Activated gamma-delta T cell (primary cell): Measurements from ENCODE around the gene SLC6A1.

Source experiments
- DNase-seq: peaks from one replicate; lab custom pipeline; 2025; lab: John Stamatoyannopoulos, UW
- total RNA-seq, 2 donors: gene quantifications; one replicate each; lab custom pipeline; 2026; lab: John Stamatoyannopoulos, UW

SLC6A1 gene
- total RNA-seq = 0 to 0.04 reads per million in 2 donors

DNA sequence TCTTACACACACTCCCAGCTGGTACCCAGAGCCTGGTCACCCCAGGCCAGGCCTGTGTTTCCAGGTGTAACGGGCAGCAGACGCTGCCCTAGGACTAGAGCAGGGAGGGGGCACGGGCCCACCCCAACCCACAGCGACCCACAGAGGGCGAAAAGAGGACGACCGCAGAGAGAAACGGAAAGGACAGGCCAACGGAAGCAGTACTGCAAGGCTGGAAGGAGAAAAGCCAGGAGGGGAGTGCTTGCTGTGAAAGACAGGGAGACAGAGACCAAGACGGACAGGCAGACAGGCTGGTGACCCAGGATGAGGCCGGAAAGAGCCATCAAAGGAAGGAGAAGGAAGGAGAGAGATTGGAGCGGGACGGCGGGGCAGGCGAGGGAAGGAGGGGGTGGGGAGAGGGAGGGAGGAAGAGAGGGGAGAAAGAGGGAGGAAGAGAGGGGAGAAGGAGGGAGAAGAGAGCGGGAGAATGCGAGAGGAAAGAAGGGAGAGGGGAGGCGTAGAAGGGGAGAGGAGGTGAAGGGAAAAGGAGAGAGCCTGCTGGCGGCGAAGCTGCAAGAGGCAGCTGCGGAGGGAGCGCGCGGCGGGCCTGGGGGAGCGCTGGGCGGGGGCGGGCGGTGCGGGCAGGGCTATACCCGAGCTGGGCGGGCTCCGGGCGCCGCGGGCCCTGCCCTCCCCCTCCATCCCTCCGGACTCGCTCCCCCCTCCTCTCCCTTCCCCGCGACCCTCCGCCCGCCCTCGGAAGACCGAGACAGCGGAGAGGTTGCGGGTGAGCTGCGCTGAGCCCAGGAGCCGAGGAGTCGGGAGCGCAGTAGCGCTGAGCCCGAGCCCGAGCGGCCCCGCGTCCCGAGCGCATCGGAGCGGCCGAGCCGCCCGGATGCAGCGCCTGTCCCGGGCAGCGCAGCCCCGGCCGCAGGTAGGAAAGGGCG is at the start of gene SLC6A1:
TSS of gene SLC6A1 (plus strand) at position 732 of the 926 bp plus-strand sequence. CDS start 24,464 bp downstream, outside the sequence.
- DNase-seq = no peak

- DNase-seq = no peak
Measured at GRCh38 chr3:10944866-10945265, 47.7 kb upstream of the SLC6A1 start.

DNA sequence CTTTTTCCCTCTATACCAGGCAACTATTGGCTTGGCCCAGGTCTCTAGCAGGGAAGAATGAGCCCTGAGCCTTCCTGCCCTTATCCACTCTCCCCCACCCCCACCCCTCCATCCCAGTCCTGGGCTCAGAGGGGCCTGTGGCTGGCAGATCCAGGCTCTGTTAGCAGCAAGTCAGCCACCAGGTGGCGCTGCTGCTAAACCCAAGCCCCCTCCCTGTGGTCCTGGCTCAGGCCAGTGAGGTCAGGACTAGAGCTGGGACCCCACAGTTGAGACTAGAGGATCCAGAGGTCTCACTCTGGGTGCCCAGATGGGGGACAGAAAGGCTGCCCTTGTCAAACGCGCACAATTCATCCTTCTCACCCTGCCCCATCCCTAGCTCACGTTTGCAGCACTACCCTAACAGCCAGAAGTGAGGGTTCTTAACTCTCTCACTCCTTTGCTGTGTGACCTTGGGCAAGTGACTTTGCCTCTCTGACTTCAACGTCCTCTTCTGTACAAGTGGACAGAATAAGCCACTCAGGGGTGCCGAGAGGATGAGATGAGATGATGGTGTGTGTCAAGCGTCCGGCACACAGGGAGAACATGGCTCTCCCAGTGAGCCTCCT is 46.8 kb upstream of the SLC6A1 start:
- no peak for DNase-seq

DNA sequence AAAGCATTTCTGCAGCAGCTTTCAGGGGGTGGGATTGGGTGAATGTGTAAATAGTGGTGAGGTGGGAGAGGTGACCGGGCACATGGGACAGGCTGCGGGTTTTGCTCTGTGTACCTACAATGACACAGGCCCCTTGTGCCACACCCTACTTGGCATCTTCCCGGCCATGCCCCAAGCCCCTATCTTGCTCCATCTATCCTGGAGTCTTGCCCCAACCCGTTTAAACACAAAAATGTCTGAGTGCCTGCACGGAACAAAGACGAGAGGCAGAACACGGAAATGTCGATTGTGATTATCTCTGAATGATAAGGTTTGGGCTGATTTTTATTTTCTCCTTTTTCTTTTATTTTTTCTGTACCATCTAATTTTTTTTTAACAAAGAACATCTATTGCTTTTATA is 46.0 kb upstream of the SLC6A1 start:
- DNase-seq = no peak

- no peak for DNase-seq
Measured at GRCh38 chr3:10948326-10948725, 44.2 kb upstream of the SLC6A1 start.

- DNase-seq = no peak
Measured at GRCh38 chr3:10949197-10949596, 43.4 kb upstream of the SLC6A1 start.

- no peak for DNase-seq
Measured at GRCh38 chr3:10950476-10951294, 41.9 kb upstream of the SLC6A1 start.

DNA sequence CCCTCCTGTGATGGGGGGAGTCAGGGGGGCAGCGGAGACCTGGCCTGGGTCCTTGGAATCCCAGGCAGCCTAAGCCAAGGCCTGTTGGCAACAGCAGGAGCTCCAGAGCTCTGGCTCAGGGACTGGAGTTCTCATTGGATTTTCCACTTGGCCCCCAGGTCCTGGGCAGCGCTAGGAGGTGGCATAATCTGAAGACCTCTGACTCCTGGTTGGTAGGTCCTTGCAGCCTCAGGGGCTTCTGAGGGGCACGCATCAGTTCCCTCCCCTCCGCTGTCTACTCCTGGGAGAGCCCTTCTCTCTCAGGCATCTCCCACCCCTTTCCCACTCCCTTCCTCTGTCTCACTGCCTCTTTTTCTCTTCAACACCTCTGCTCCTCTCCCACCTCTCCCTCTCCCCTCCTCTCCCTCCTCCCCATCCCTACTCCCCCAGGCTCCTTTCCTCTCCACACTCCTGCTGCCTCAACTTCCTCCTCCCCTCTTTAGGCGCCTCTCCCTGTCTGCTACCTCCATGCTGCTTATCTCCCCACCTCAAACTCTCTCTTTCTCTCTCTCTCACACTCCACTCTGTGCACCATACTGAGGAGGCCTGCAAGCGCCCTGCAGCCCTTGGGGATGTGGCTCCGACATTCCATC is 41.1 kb upstream of the SLC6A1 start:
- no peak for DNase-seq

DNA sequence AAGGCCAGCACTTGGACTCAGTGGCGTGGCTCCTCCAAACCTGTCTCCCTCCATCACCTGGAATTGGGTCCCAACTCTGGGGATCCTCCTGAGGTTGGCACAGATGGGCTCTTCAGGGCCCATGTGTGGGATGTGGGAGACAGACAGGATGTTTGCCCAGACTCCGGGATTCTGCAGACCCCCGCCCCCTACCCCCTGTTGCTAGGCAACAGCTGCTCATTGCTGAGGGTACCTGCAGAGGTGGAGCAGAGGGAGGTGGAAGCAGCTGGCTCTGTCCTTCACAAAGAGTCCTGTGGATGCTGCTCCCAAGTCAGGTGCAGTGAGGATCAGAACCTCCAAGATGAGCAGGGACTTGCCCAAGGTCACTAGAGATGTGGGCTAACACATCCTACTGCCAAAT is 40.0 kb upstream of the SLC6A1 start:
- DNase-seq = no peak

GRCh38 chr3:10954740-10955139 is 37.8 kb upstream of the SLC6A1 start:
- DNase-seq = no peak

- no peak for DNase-seq
Measured at GRCh38 chr3:10955711-10956453, 36.7 kb upstream of the SLC6A1 start.

GRCh38 chr3:10956531-10956930 is 36.0 kb upstream of the SLC6A1 start:
- DNase-seq = no peak

DNA sequence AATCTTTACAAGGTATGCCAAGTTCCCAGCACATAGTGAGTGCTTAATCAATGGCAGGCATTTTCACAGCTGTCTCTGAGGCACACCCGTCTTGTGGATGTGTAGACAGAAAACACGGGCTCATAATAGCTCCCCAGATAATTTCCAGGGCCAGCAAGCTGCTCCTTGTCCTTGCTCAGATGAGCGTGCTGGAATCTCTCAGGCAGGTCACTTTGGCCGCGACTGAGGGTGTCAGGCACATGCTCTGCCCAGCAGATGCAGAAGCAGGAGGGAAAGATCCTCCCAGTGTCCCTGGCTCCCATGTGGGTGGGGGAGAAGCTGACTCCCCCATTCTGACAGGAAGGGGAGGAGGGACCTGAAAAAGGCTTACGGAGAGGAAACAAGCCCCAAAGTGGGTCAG is 35.6 kb upstream of the SLC6A1 start:
- no peak for DNase-seq

DNA sequence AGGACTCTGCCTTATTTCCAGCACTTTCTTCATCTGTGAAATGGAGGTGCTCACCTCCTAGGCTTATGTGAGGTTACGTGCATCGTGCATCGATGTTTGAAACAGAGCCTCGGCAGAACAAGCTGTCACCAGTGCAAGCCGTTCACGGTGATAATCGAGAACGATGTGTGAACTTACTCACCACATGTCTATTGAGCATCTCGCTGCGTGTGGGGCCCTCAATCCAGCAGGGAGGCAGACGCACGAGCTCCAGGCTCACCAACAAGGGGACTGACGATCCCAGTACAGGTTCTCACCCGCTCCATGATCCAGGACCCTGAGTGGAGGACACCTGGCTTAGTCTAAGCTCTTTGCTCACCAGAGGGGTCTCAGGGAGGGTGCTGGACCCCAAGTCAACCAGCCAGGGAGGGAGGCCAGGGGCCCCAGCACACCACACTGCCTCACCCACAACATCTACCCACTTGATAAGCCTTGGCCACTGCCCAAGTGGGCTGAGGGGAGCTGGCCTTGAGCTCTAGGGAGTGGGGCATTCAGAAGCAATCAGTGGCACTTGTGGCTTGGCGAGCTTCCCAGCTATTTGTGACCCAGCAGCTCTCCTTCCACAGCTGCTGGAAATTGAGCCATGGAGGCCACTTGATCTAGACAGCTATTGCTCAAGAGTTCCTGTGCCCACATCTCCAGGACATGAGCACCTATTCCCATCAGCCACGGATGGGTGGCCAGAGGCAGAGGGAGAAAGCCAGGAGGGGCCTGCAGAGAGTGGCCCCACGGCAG is 34.4 kb upstream of the SLC6A1 start:
- DNase-seq = no peak

GRCh38 chr3:10960255-10960654 is 32.3 kb upstream of the SLC6A1 start:
- no peak for DNase-seq

GRCh38 chr3:10961921-10962320 is 30.6 kb upstream of the SLC6A1 start:
- DNase-seq = no peak

GRCh38 chr3:10962481-10963036 is 30.0 kb upstream of the SLC6A1 start:
- no peak for DNase-seq

- no peak for DNase-seq
Measured at GRCh38 chr3:10964537-10965167, 27.9 kb upstream of the SLC6A1 start.

- no peak for DNase-seq
Measured at GRCh38 chr3:10968401-10968800, 24.1 kb upstream of the SLC6A1 start.
